EL (cell line): ENCODE results near the gene LRWD1.
"Not testable (repeated sequence)": the region's sequence is repeated elsewhere in the genome, so short reads cannot be mapped to it uniquely, and the experiment has no call there.

Source experiments
- DNase-seq: peaks from one replicate; pipeline ENCODE4 v3.0.0-alpha.2; 2016

Gene LRWD1

DNA sequence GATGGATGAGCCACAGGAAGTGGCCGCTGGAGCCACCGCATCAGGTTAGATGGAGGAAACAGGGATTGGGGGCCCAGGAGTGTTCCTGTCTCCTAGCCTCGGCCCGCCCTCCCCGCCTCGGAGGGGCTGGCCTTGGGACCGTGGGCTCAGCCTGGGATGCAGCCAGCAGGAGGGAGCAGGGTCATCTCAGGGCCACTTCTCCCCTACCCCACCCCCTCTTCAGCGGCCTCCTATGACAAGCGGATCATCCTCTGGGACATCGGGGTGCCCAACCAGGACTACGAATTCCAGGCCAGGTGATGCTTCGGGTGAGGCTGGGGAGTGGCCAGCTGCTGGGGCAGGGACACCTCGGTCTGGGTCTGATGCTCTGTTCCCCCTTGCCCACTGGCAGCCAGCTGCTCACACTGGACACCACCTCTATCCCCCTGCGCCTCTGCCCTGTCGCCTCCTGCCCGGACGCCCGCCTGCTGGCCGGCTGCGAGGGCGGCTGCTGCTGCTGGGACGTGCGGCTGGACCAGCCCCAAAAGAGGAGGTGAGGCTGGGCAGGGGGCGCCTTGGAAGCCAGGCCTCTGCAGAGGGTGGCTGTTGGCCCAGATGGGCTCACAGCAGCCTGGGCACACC is 4.7 kb downstream of the LRWD1 start:
- DNase-seq, result no peak

GRCh38 chr7:102469972-102470825 is 5.4 kb downstream of the LRWD1 start:
- DNase-seq, result no peak

DNA sequence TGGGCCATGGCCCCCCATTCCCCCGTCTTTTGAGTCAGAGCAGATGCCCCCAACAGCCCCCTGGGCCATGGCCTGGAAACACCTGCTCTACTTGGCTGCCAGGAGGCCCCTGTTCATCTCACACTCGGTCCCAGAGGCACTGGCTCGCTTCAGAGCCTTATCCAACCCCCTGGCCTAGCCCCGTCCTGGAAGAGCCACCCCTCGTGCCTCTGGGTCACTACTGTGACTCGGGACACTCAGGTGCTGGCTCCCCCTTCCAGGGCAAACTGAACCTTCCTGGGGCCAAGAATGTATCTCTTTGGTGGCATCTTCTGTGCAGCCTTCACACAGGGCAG is 7.0 kb downstream of the LRWD1 start:
- no peak for DNase-seq

- DNase-seq, result no peak
Measured at GRCh38 chr7:102472126-102473041, 7.6 kb downstream of the LRWD1 start.

- no peak for DNase-seq
Measured at GRCh38 chr7:102473271-102473991, 8.6 kb downstream of the LRWD1 start.

DNA sequence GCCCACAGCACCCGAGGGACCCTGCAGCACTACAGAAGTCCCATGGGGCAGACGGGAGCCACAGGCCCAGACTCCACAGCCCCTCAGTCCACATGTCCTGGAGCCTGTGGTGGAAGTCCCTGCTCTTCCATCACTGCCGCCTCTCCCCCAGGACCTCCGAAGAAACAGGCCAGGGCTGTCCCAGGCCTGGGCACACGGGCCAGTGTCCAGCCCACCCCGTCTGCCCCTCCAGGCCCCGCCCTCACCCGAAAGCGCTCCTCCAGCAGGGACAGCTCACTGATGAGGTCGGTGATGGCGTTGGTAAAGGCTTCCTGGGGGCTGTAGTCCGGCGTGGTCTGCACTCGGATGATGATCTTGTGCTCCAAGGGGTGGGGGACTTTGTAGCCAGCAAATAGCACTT is 9.3 kb downstream of the LRWD1 start:
- DNase-seq, result not testable (repeated sequence)

- DNase-seq, result not testable (repeated sequence)
Measured at GRCh38 chr7:102474736-102475435, 10.1 kb downstream of the LRWD1 start.

DNA sequence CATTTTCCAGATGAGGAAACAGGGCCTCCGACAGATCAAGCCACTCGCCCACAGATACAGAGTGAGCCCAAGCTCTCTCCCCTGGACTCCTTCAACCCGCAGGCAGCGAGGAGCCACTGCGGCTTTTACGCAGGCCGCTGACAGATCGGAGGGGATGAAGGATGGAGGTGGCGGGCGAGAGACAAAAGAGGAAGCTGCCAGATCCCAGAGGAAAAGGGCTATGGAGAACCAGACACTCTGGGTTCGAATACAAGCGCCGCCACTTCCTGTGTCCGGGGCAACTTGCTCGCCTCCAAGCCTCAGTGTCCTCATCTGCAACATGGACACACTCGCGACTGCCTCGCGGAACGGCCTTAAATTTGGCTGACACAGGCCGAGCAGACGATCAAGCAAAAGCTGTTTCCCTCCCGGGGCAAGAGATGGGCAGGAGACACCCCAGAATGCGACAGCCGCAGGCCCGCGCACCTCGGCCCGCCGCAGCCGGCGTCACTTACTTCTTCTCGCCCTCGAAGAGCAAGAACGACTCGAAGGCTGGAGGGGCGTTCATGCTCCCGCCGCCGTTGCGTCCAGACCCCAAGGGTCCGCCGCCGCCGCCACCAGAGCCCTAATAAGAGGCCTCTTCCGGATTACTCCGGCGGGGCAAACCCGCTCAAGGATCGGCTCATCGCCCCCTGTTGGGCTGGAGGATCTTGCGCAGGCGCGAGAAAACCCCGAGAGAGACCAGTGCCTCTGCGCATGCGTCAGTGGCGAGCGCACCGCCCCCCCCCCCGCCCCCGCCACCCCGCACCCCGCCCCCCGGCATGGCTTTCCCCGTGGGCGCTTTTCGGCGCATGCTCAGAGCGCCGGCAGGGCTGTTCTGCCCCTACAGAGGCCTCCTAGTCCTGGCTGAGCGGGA is 13.8 kb downstream of the LRWD1 start, which contains the start of gene POLR2J:
POLR2J (minus strand) TSS at position 609 of the 895 bp plus-strand sequence; CDS start at position 547, 62 bp downstream.
- DNase-seq, result peak; percentile 39

DNA sequence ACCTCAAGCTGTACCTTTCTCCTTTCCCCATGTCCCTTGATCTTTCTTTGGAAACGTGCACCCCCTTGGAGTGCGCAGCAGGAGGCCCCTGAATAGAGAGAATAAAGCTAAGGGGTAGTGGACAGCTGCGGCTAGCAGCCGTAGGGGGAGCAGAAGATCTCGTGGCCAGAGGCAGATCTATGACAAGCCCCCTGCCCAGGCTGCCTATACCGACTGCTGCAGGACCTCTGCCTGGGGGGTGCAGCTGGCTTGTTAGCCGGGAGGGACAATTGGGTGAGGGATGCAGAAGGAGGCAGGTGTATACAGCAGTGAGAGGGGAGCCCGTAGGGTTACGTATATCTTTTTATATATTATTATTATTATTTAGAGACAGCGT is 14.4 kb downstream of the LRWD1 start:
- DNase-seq, result not testable (repeated sequence)

DNA sequence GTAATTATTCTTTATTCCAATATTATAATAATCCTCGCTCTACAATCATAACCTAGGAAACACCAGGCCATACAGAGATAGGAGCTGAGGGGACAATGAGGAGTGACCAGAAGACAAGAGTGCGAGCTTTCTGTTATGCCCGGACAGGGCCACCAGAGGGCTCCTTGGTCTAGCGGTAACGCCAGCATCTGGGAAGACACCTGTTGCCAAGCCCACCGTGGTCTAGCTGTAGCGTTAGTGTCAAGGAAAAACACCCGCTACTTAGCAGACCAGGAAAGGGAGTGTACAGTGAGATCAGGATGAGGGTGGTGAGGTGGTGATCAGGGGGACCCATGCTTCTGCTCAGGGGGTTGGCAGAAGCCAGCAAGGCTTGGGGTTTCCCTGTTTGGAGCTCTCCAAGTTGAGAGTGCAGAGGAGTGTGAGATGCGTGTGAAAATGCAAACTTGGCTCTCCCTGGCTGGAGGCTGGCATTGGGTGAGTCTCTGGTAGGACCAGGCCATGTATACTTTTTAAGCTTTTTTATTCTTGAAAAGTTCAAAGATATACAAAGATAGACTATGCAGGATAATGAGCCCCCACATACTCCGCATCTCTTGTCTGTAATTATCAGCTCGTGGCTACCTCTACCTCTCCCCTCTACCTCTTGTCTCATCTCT is 15.3 kb downstream of the LRWD1 start:
- not testable (repeated sequence) for DNase-seq

- DNase-seq, result not testable (repeated sequence)
Measured at GRCh38 chr7:102481962-102482361, 17.2 kb downstream of the LRWD1 start.

DNA sequence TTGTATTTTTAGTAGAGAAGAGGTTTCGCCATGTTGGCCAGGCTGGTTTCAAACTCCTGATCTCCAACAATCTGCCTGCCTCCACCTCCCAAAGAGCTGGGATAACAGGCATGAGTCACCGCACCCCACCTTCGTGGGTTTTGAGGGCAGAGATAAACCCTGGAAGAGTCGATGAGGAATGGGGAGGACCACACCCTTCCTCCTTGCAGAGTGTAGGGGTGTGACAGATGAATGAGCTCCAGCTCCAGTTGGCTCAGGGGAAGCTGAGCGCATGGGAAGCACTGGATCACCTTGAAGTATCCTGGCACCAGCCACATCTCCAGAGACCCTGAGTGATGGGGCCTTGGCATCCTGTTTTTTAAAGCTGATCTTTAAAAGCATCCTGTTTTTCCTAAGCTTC is 19.5 kb downstream of the LRWD1 start:
- not testable (repeated sequence) for DNase-seq

GRCh38 chr7:102490529-102491075 is 25.8 kb downstream of the LRWD1 start:
- DNase-seq, result not testable (repeated sequence)

DNA sequence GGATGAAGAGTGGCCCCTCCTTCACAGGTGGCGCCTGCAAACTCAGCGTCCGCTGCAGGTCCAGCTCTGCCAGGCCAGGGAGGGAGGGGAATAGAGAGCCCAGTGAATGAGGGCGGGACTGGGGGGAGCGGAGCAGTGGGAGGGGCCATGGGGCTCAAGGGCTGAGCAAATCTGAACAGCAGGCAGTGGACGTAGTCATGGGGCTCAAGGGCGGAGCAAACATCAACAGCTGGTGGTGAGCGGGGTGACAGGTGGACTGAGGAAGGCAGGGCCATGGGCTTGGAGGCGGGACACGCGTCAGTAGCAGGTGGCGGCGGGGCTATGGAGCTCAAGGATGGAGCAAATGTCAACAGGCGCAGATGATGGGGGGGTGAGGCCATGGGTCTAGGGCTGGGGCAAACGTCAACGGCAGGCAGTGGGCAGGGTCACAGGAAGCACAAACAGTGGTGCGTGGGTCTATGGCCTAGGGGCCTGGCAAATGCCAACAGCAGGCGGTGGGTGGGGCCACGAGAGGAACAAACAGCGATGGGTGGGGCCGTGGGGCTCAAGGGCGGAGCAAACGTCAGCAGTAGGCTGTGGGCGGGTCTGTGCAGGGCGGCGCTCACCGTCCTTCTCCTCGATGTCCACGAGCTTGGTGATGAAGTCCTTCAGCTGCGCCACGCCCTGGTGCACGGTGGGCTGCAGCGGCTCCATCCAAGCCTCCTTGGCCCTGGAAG is 28.6 kb downstream of the LRWD1 start:
- DNase-seq, result not testable (repeated sequence)

DNA sequence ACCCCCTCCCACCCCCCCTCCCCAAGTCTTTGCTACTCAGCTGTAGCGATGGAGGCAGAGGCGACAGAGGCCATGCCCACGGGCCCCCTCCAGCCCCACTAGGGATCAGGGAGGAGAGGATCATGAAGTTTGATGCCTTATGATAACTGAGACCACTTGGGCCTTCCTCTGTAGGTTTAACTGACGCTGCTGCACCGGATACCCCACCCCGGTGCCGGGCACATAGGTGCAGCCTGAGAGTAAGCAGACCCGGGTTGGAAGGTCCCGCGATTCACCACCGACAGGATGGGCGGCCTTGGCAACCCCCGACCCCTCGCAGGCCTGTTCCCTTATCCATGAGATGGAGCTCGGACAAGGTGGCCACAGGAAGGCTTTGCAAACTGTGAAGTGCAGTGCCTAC is 29.2 kb downstream of the LRWD1 start:
- not testable (repeated sequence) for DNase-seq

DNA sequence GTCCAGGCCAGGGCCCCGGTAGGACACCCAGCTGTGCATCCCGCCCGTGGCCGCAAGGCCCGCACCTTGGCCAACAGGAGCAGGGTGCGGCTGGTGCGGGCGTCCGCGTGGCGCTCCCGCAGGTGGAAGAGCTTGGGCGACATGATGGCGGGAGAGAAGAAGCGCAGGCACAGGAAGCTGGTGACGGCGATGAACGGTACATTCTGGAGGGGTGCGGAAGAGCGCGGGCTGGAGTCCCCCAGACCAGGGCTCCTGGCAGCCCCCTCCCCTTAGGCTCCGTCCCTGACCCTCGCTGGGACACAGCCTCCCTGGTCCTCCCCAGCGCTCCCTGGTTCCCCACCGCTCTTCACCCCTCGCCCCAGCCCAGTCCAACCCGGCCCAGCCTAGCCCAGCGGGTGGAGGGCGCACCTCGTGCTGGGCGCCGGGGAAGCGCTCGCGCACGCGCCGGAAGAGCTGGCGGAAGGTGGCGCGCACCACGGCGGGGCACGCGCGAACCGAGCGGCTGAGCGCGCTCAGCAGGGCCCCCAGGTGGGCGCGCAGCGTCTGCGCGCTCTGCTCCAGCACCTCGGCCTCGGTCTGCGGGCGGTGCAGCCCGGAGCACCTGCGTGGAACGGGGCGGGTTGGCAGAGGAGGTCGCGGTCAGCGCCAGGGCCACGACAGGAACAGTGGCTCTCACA is 29.8 kb downstream of the LRWD1 start:
- DNase-seq, result not testable (repeated sequence)

DNA sequence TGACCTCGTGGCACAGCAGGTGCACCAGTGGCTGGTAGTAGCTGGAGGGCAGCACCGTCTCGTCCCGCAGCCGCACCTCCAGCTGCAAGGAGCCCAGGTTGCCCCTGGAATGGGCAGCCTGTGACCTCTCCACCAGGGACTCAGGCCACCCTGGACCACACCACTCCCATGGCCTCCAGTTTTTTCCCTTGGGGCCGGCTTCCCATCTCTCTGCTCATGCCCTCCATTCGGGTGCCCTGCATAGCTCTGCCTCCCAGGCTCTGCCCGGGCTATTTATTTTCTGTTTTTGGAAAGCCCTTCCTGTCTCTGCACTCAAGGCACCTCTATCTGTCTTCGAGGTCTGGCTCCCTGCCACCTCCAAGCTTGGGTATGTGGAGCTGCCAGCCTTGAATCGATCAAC is 32.1 kb downstream of the LRWD1 start:
- not testable (repeated sequence) for DNase-seq

GRCh38 chr7:102497308-102497707 is 32.5 kb downstream of the LRWD1 start:
- DNase-seq, result not testable (repeated sequence)

DNA sequence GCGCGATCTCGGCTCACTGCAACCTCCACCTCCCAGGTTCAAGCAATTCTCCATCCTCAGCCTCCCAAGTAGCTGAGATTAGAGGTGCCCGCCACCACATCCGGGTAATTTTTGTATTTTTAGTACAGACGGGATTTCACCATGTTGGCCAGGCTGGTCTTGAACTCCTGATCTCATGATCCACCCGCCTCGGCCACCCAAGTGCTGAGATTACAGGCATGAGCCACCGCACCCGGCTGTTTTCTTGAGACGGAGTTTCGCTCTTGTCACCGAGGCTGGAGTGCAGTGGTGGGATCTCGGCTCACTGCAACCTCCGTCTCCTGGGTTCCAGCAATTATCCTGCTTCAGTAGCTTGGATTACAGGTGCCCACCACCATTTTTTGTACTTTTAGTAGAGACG is 33.5 kb downstream of the LRWD1 start:
- not testable (repeated sequence) for DNase-seq
